GM21423 (cell line): ENCODE data around the gene CSH2.
"Not testable (repeated sequence)": the region's sequence is repeated elsewhere in the genome, so short reads cannot be mapped to it uniquely, and the experiment has no call there.

Experiments used
- ATAC-seq: cut with Tn5 transposase; IDR thresholded peaks from one replicate; pipeline ENCODE4 v1.9.1; 2021; ENCODE audit warnings: mild to moderate bottlenecking, moderate library complexity; ENCODE audit not compliant: unreplicated experiment

CSH2 gene

GRCh38 chr17:63896524-63897354 is 23.3 kb upstream of the CSH2 start, which contains the start of gene CSH1:
Gene CSH1, minus strand, starts transcription at chr17:63896574. Its CDS starts 63 bp downstream, at chr17:63896511.
- not testable (repeated sequence) for ATAC-seq

- ATAC-seq: not testable (repeated sequence)
Measured at GRCh38 chr17:63894821-63895220, 21.3 kb upstream of the CSH2 start.

GRCh38 chr17:63894021-63894420 is 20.5 kb upstream of the CSH2 start:
- ATAC-seq: not testable (repeated sequence)

GRCh38 chr17:63892316-63893037 is 19.0 kb upstream of the CSH2 start:
- ATAC-seq: not testable (repeated sequence)

- not testable (repeated sequence) for ATAC-seq
Measured at GRCh38 chr17:63889026-63889848, 15.8 kb upstream of the CSH2 start.

GRCh38 chr17:63885119-63885518 is 11.6 kb upstream of the CSH2 start:
- ATAC-seq: not testable (repeated sequence)

- ATAC-seq: not testable (repeated sequence)
Measured at GRCh38 chr17:63882626-63883126, 9.2 kb upstream of the CSH2 start.

GRCh38 chr17:63881935-63882601 is 8.6 kb upstream of the CSH2 start, which contains the start of gene GH2:
Gene GH2, minus strand, starts transcription at chr17:63881944. Its CDS starts 143 bp downstream, at chr17:63881801.
- no peak for ATAC-seq

- ATAC-seq: not testable (repeated sequence)
Measured at GRCh38 chr17:63881337-63881736, 7.9 kb upstream of the CSH2 start.

GRCh38 chr17:63880706-63881105 is 7.2 kb upstream of the CSH2 start:
- ATAC-seq: no peak

- ATAC-seq: not testable (repeated sequence)
Measured at GRCh38 chr17:63878413-63878812, 4.9 kb upstream of the CSH2 start.

GRCh38 chr17:63874693-63875092 is 1.2 kb upstream of the CSH2 start:
- not testable (repeated sequence) for ATAC-seq

- not testable (repeated sequence) for ATAC-seq
Measured at GRCh38 chr17:63874061-63874626, 667 bp upstream of the CSH2 start.

- ATAC-seq: not testable (repeated sequence)
Measured at GRCh38 chr17:63871646-63872365, 1.7 kb downstream of the CSH2 start.

- ATAC-seq: not testable (repeated sequence)
Measured at GRCh38 chr17:63870292-63870665, 3.2 kb downstream of the CSH2 start.

GRCh38 chr17:63869491-63870291 is 3.8 kb downstream of the CSH2 start:
- not testable (repeated sequence) for ATAC-seq

GRCh38 chr17:63866625-63867024 is 6.9 kb downstream of the CSH2 start:
- ATAC-seq: not testable (repeated sequence)

- no peak for ATAC-seq
Measured at GRCh38 chr17:63859257-63859656, 14.2 kb downstream of the CSH2 start.
